Small intestine (tissue), 7 donors: Measurements from ENCODE around the gene LRRC40. TPM values are rescaled to one million over a fixed set of nuclear protein-coding genes. Genes with fewer than 3 reads are reported as not detected.
A peak's percentile ranks its signal among the peaks of the same experiment; 100 is the strongest.
"Not testable (repeated sequence)": the region's sequence is repeated elsewhere in the genome, so short reads cannot be mapped to it uniquely, and the experiment has no call there.

Experiments
- DNase-seq, 2 donors: peaks; one replicate each; pipeline versions ENCODE4 v3.0.0 to v3.0.0-alpha.2; 2013
- FAIRE-seq: peaks from 2 replicates; lab custom pipeline; 2012; peaks lifted over from hg19 to GRCh38; lab: Jason Lieb, UNC
- H3K27ac ChIP-seq, 3 donors: one replicate each; pipeline ENCODE4 v1.5.1; 2013; ENCODE audit warnings: low read length in 2 of 3, mild to moderate bottlenecking in 2 of 3, control low read depth in 1 of 3, inconsistent platforms in 1 of 3, low read depth in 1 of 3, moderate library complexity in 1 of 3
- H3K27me3 ChIP-seq, 3 donors: one replicate each; pipeline ENCODE4 v1.6.1; 2013; ENCODE audit warnings: low read length in 3 of 3, inconsistent platforms in 1 of 3; ENCODE audit not compliant: control insufficient read depth in 3 of 3, insufficient read depth in 3 of 3
- H3K36me3 ChIP-seq, 3 donors: one replicate each; pipeline ENCODE4 v1.6.1; 2013; ENCODE audit warnings: low read length in 3 of 3, inconsistent platforms in 1 of 3, low read depth in 1 of 3, mild to moderate bottlenecking in 1 of 3, moderate library complexity in 1 of 3; ENCODE audit not compliant: control insufficient read depth in 3 of 3, insufficient read depth in 2 of 3
- H3K4me1 ChIP-seq, 3 donors: one replicate each; pipeline ENCODE4 v1.6.1; 2013; ENCODE audit warnings: low read length in 2 of 3, inconsistent platforms in 1 of 3, low read depth in 1 of 3, mild to moderate bottlenecking in 1 of 3, moderate library complexity in 1 of 3; ENCODE audit not compliant: control insufficient read depth in 3 of 3, insufficient read depth in 2 of 3
- H3K4me3 ChIP-seq, 3 donors: one replicate each; pipeline ENCODE4 v1.5.1; 2013; ENCODE audit warnings: low read length in 3 of 3, control low read depth in 1 of 3, inconsistent platforms in 1 of 3, low read depth in 1 of 3, mild to moderate bottlenecking in 1 of 3, moderate library complexity in 1 of 3
- H3K9me3 ChIP-seq, 2 donors: one replicate each; pipeline ENCODE4 v1.6.1; 2013; ENCODE audit warnings: low read depth in 1 of 2, low read length in 1 of 2; ENCODE audit not compliant: control insufficient read depth in 2 of 2, insufficient read depth in 1 of 2
- WGBS, 3 donors: extraction: QIAGEN DNeasy Blood & Tissue Kit; methylation state at CpG; one replicate each; pipeline ENCODE4 v1.1.7; 2013; 5-methylcytosine and 5-hydroxymethylcytosine counted together
- polyA plus RNA-seq, 4 donors: library from polyadenylated mRNA; stranded (reverse) in 3 of 4; unstranded in 1 of 4; fragments of 200-250 nt in 3 of 4; fragments of 120-200 nt in 1 of 4; gene quantifications; one replicate each; pipeline versions ENCODE4 v1.2.1 to v1.2.3, GENCODE V29; 2013
- donor health status: healthy with polysubstance abuse.
- donor health status: control.
- donor health status: control.
- donor health status: Bipolar disorder and iron deficiency.
- donor health status: healthy.

The LRRC40 gene
- polyA plus RNA-seq, 4 donors = 11.5 to 19.2 (median 14.6) TPM

GRCh38 chr1:70196333-70196732 is 9.0 kb downstream of the LRRC40 start:
- 96% methylated on average over 3 of the region's 3 CpGs for WGBS, 3 donors
- Histone ChIP-seq H3K4me1 (no peaks in the 10 kb centered on the region), H3K27me3 (no peaks in the 10 kb centered on the region), H3K9me3 (no peaks in the 10 kb centered on the region), H3K4me3 (no peak overlapping the region), H3K27ac (no peak overlapping the region), H3K36me3 (peaks cover 0 to 6% (median 0%) of the 10 kb centered on the region in 3 donors)
- DNase-seq = no peak
- FAIRE-seq = no peak

- no peaks in the 10 kb centered on the region for H3K4me1 ChIP-seq
- H3K27me3 ChIP-seq = no peaks in the 10 kb centered on the region
- DNase-seq (no peak), FAIRE-seq (no peak)
- no peak overlapping the region for H3K27ac ChIP-seq
- WGBS, 3 donors = 92 to 96% (median 95%) methylated on average over 4 of the region's 4 CpGs
- no peak overlapping the region for H3K4me3 ChIP-seq
- no peaks in the 10 kb centered on the region for H3K9me3 ChIP-seq
- peaks cover 0 to 3% (median 0%) of the 10 kb centered on the region in 3 donors for H3K36me3 ChIP-seq
Measured at GRCh38 chr1:70195342-70195741, 10.0 kb downstream of the LRRC40 start.

GRCh38 chr1:70194601-70195000 is 10.8 kb downstream of the LRRC40 start:
- no peak overlapping the region for H3K27ac ChIP-seq
- FAIRE-seq = peak; percentile 5

GRCh38 chr1:70192446-70192845 is 12.9 kb downstream of the LRRC40 start:
- not testable (repeated sequence) for H3K9me3 ChIP-seq, DNase-seq, H3K36me3 ChIP-seq, H3K27ac ChIP-seq, H3K4me3 ChIP-seq, H3K27me3 ChIP-seq, FAIRE-seq, H3K4me1 ChIP-seq

More at GRCh38 chr1:70194601-70195000, 10.8 kb downstream of the LRRC40 start:
- Histone ChIP-seq H3K9me3 (no peaks in the 10 kb centered on the region), H3K27me3 (no peaks in the 10 kb centered on the region), H3K4me3 (no peak overlapping the region), H3K4me1 (no peaks in the 10 kb centered on the region), H3K36me3 (no peaks in the 10 kb centered on the region)
- no peak for DNase-seq

GRCh38 chr1:70190180-70190579 is 15.2 kb downstream of the LRRC40 start:
- Histone ChIP-seq H3K27ac (no peak overlapping the region), H3K36me3 (peaks cover 0 to 3% (median under 1%) of the 10 kb centered on the region in 3 donors), H3K9me3 (no peaks in the 10 kb centered on the region), H3K4me1 (no peaks in the 10 kb centered on the region), H3K27me3 (no peaks in the 10 kb centered on the region), H3K4me3 (no peak overlapping the region)
- FAIRE-seq (no peak), DNase-seq (no peak)

DNA sequence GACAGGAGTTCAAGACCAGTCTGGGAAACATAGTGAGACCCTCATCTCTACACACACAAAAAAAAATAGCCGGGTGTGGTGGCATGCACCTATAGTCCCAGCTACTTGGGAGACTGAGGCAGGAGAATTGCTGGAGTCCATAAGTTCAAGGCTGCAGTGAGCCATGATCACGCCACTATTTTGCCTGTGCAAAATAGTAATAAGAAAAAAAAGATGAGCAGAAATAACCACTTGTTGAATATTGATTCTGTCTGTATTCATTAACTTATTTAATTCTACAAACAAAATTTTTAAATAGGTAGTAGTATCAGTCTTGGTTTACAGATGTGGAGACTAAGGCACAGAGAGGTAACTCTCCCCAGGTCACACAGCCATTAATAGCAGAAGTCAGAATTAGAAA is 16.9 kb downstream of the LRRC40 start:
- Histone ChIP-seq H3K27ac (no peak overlapping the region), H3K9me3 (no peaks in the 10 kb centered on the region), H3K4me1 (no peaks in the 10 kb centered on the region), H3K27me3 (no peaks in the 10 kb centered on the region), H3K36me3 (peaks cover 0 to 4% (median 2%) of the 10 kb centered on the region in 3 donors), H3K4me3 (no peak overlapping the region)
- DNase-seq (no peak), FAIRE-seq (no peak)
- 95 to 98% (median 96%) methylated on average over 2 of the region's 2 CpGs for WGBS, 3 donors

DNA sequence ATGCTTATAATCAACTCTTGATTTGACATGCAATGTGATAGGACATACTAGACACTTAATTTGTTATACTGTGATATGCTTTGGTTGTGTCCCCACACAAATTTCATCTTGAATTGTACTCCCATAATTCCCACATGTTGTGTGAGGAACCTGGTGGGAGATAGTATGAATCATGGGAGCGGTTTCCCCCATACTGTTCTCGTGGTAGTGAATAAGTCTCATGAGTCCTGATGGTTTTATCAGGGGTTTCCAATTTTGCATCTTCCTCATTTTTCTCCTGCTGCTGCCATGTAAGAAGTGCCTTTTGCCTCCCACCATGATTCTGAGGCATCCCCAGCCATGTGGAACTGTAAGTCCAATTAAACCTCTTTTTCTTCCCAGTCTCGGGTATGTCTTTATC is 20.2 kb downstream of the LRRC40 start:
- DNase-seq, H3K4me3 ChIP-seq, H3K27me3 ChIP-seq, FAIRE-seq, H3K36me3 ChIP-seq, H3K4me1 ChIP-seq, H3K9me3 ChIP-seq, H3K27ac ChIP-seq: not testable (repeated sequence)
- 94 to 99% (median 96%) methylated on average over 3 of the region's 3 CpGs for WGBS, 3 donors

DNA sequence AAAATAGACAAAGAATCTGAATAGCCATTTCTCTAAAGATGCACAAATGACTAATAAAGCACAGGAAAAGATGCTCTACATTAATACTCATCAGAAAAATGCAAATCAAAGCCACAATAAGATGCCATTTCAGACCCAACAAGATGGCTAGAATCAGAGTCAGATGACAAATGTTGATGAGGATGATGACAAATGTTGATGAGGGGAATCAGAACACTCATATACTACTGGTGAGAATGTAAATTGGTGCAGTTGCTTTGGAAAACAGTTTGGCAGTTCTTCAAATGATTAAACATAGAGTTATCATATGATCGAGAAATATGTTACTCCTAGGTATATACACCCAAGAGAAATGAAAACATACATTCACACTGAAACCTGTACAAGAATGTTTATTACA is 33.9 kb downstream of the LRRC40 start:
- H3K9me3 ChIP-seq = no peaks in the 10 kb centered on the region
- WGBS, 3 donors = 88 to 100% (median 92%) methylated on average over 1 of the region's 1 CpG
- H3K36me3 ChIP-seq = peaks cover 0 to 12% (median 0%) of the 10 kb centered on the region in 3 donors
- H3K27me3 ChIP-seq = no peaks in the 10 kb centered on the region
- H3K4me3 ChIP-seq = no peak overlapping the region
- H3K4me1 ChIP-seq = no peaks in the 10 kb centered on the region
- DNase-seq (no peak), FAIRE-seq (no peak)
- no peak overlapping the region for H3K27ac ChIP-seq

- no peaks in the 10 kb centered on the region for H3K4me1 ChIP-seq
- FAIRE-seq (no peak), DNase-seq (no peak)
- 83 to 90% (median 87%) methylated on average over 5 of the region's 5 CpGs for WGBS, 3 donors
- peaks cover 0 to 11% (median 0%) of the 10 kb centered on the region in 3 donors for H3K36me3 ChIP-seq
- H3K27ac ChIP-seq = no peak overlapping the region
- no peaks in the 10 kb centered on the region for H3K27me3 ChIP-seq
- H3K4me3 ChIP-seq = no peak overlapping the region
- H3K9me3 ChIP-seq = no peaks in the 10 kb centered on the region
Measured at GRCh38 chr1:70169018-70169839, 36.1 kb downstream of the LRRC40 start.
